GM12878 (cell line): ENCODE measurements around the gene AHCY. TPM values are rescaled to one million over a fixed set of nuclear protein-coding genes. Genes with fewer than 3 reads are reported as not detected.

ENCODE experiments used
- ATAC-seq: fragments of 200-7000 bp; cut with Tn5 transposase; 3 replicates; pipeline ENCODE4 v1.9.1; 2020; ENCODE audit warnings: mild to moderate bottlenecking, moderate library complexity
- BruUV-seq: library from RNA; stranded (reverse); fragments of 400-500 nt; replicated peaks from 2 replicates; lab custom pipeline; 2021; lab: Mats Ljungman, UMichigan
- CTCF ChIA-PET: fragments of 300-600 bp; sonication (Branson Sonifier 250); formaldehyde crosslinking; extraction: SDS; loops from one replicate; lab custom pipeline; 2021; ENCODE audit warnings: inconsistent platforms; lab: Yijun Ruan, JAX
- POLR2A ChIA-PET: fragments of 350-600 bp; formaldehyde crosslinking; extraction: SDS; loops from one replicate; lab custom pipeline; 2021; ENCODE audit warnings: inconsistent platforms; lab: Charles Lee
- RAD21 ChIA-PET: fragments of 300-600 bp; sonication (Branson Sonifier 250); formaldehyde crosslinking; loops from one replicate; lab custom pipeline; 2023; ENCODE audit warnings: antibody characterized with exemption; ENCODE audit not compliant: unreplicated experiment; lab: Charles Lee
- SMC1A ChIA-PET: fragments of 300-600 bp; sonication (Branson Sonifier 250); formaldehyde crosslinking; loops from one replicate; lab custom pipeline; 2023; ENCODE audit not compliant: unreplicated experiment, uncharacterized antibody; lab: Charles Lee
- DNase-seq: peaks from one replicate; pipeline ENCODE4 v3.0.0-alpha.2; 2011; ENCODE audit warnings: low read depth, low spot score
- FAIRE-seq: peaks from 3 replicates; lab custom pipeline; 2011; peaks lifted over from hg19 to GRCh38; lab: Jason Lieb, UNC
- H2AFZ ChIP-seq: 2 replicates; pipeline ENCODE4 v1.6.0; 2011; ENCODE audit warnings: low read depth, low read length, control low read depth; ENCODE audit not compliant: control insufficient read depth
- H3K27ac ChIP-seq: 2 replicates; pipeline ENCODE4 v1.5.1; 2011; ENCODE audit warnings: control low read depth; ENCODE audit not compliant: control insufficient read depth, insufficient read depth
- H3K27me3 ChIP-seq, 2 experiments: replicated peaks in 1 of 2; 2 replicates each; pipeline versions ENCODE4 v1.6.0 to v1.6.1; 2011; ENCODE audit warnings: low read length in 1 of 2; ENCODE audit not compliant: control insufficient read depth in 2 of 2, insufficient read depth in 2 of 2
- H3K36me3 ChIP-seq, 2 experiments: 2 replicates each; pipeline ENCODE4 v1.5.1; 2011; ENCODE audit warnings: low read length in 1 of 2; ENCODE audit not compliant: control insufficient read depth in 2 of 2, insufficient read depth in 2 of 2
- H3K4me1 ChIP-seq: 2 replicates; pipeline ENCODE4 v1.6.1; 2011; ENCODE audit warnings: mild to moderate bottlenecking, low read length, moderate library complexity, mixed read lengths; ENCODE audit not compliant: control insufficient read depth, insufficient read depth
- H3K4me2 ChIP-seq: 2 replicates; pipeline ENCODE4 v1.6.0; 2011; ENCODE audit warnings: control low read depth; ENCODE audit not compliant: control insufficient read depth, insufficient read depth
- H3K4me3 ChIP-seq: fragments of 200-600 bp; sonication (generic); 2 replicates; pipeline ENCODE4 v1.5.1; 2016
- H3K79me2 ChIP-seq: 2 replicates; pipeline ENCODE4 v1.6.0; 2011; ENCODE audit warnings: low read length; ENCODE audit not compliant: control insufficient read depth, insufficient read depth
- H3K9ac ChIP-seq: 2 replicates; pipeline ENCODE4 v1.8.0; 2011; ENCODE audit warnings: low read length, control low read depth, mixed read lengths; ENCODE audit not compliant: control insufficient read depth, insufficient read depth
- H3K9me3 ChIP-seq: replicated peaks from 3 replicates; pipeline ENCODE4 v1.5.1; 2011; ENCODE audit warnings: mild to moderate bottlenecking, low read length; ENCODE audit not compliant: control insufficient read depth, insufficient read depth
- H4K20me1 ChIP-seq: 2 replicates; pipeline ENCODE4 v1.6.0; 2011; ENCODE audit not compliant: control insufficient read depth, insufficient read depth
- BHLHE40 ChIP-seq, 2 experiments: fragments of 450-650 bp in 1 of 2; IDR thresholded peaks; 2 replicates each; pipeline ENCODE4 v1.6.1; 2011 to 2017; ENCODE audit warnings: low read depth in 2 of 2, borderline replicate concordance in 1 of 2, improper control_type of control experiment in 1 of 2, low read length in 1 of 2, mild to moderate bottlenecking in 1 of 2
- BRCA1 ChIP-seq: IDR thresholded peaks from 2 replicates; pipeline ENCODE4 v1.6.1; 2011; ENCODE audit warnings: low read depth, low read length, improper control_type of control experiment
- ETV6 ChIP-seq, 2 experiments: fragments of 450-650 bp in 1 of 2; IDR thresholded peaks in 1 of 2; conservative IDR thresholded peaks in 1 of 2; 2 replicates each; pipeline ENCODE4 v1.6.1; 2014; ENCODE audit warnings: antibody characterized with exemption in 1 of 2, borderline replicate concordance in 1 of 2, low read depth in 1 of 2, mild to moderate bottlenecking in 1 of 2, moderate library complexity in 1 of 2
- FOXM1 ChIP-seq: IDR thresholded peaks from 2 replicates; pipeline ENCODE4 v1.6.1; 2012; ENCODE audit warnings: low read depth, mild to moderate bottlenecking, inconsistent platforms, low read length, moderate library complexity
- NR2C1 ChIP-seq: fragments of 450-650 bp; IDR thresholded peaks from 2 replicates; pipeline ENCODE4 v1.6.1; 2017; ENCODE audit warnings: antibody characterized with exemption, mild to moderate bottlenecking, moderate library complexity
- PAX5 ChIP-seq: IDR thresholded peaks from 2 replicates; pipeline ENCODE4 v1.6.1; 2011; ENCODE audit warnings: low read depth, low read length, borderline replicate concordance
- SPI1 ChIP-seq: IDR thresholded peaks from 2 replicates; pipeline ENCODE4 v1.6.1; 2011; ENCODE audit warnings: low read depth, mild to moderate bottlenecking, low read length, moderate library complexity, borderline replicate concordance; ENCODE audit not compliant: insufficient read depth
- WRNIP1 ChIP-seq: IDR thresholded peaks from 2 replicates; pipeline ENCODE4 v1.6.1; 2011; ENCODE audit warnings: low read depth, low read length, improper control_type of control experiment, borderline replicate concordance
- ZNF207 ChIP-seq: fragments of 450-650 bp; IDR thresholded peaks from 2 replicates; pipeline ENCODE4 v1.6.1; 2014; ENCODE audit warnings: antibody characterized with exemption, mild to moderate bottlenecking, borderline replicate concordance
- WGBS: methylation state at CpG from one replicate; pipeline ENCODE4 v1.1.6; 2016; ENCODE audit warnings: low lambda C conversion rate; ENCODE audit not compliant: insufficient replicate concordance, insufficient coverage; ENCODE audit errors: missing lambda C conversion rate; 5-methylcytosine and 5-hydroxymethylcytosine counted together
- in situ Hi-C: fragments of 300-500 bp; cut with MboI; formaldehyde crosslinking; loops from 9 replicates; pipeline ENCODE4 v1.14.3; 2018; ENCODE audit warnings: mixed read lengths
- intact Hi-C: fragments of 100-400 bp; cut with micrococcal nuclease; formaldehyde crosslinking; loops from one replicate; pipeline ENCODE4 v1.14.2; 2022; ENCODE audit not compliant: unreplicated experiment
- polyA plus RNA-seq, 11 experiments: library from polyadenylated mRNA; depleted of rRNA in 4 of 11; unstranded in 6 of 11; stranded (reverse) in 5 of 11; fragments of >200 nt; fragmentation: Nextera tagmentation in 4 of 11; fragmentation: Illumina TruSeq in 1 of 11; extraction: Ambion mirVana in 4 of 11; extraction: Trizol in 1 of 11; gene quantifications; 1 replicate in 1 of 11; 2 replicates in 10 of 11; pipeline versions ENCODE4 v1.2.1 to v1.2.3, GENCODE V29; 2011 to 2016; ENCODE audit warnings: inconsistent platforms in 2 of 11, missing spikeins in 2 of 11, low read depth in 1 of 11
- total RNA-seq, 4 experiments: library from RNA; depleted of rRNA in 3 of 4; stranded (reverse); fragments of >200 nt in 3 of 4; fragmentation: Illumina TruSeq in 1 of 4; extraction: Trizol in 1 of 4; gene quantifications; 2 replicates each; pipeline versions ENCODE4 v1.2.1 to v1.2.3, GENCODE V29; 2013 to 2021
- TF ChIP-seq, protein P1 (sequence below): fragments of 450-650 bp; formaldehyde crosslinking; IDR thresholded peaks from 2 replicates; pipeline ENCODE4 v1.4.0; 2020; ENCODE audit warnings: mild to moderate bottlenecking, moderate library complexity
- TF ChIP-seq, protein P2 (sequence below): fragments of 450-650 bp; IDR thresholded peaks from 2 replicates; pipeline ENCODE4 v1.6.1; 2016; ENCODE audit warnings: mild to moderate bottlenecking
- TF ChIP-seq, protein P3 (sequence below): IDR thresholded peaks from 2 replicates; pipeline ENCODE4 v1.6.1; 2011; ENCODE audit warnings: low read depth, low read length, improper control_type of control experiment, borderline replicate concordance
- TF ChIP-seq, protein P4 (sequence below): fragments of 450-650 bp; conservative IDR thresholded peaks from 2 replicates; pipeline ENCODE4 v1.6.1; 2017; ENCODE audit warnings: mild to moderate bottlenecking, moderate library complexity

AHCY gene
- total and polyA plus RNA-seq, 10 of the 15 experiments (the other 5 are each of a cell fraction or from before 2014, with no cell fraction given), result 84.9 to 223 (median 181) TPM

DNA sequence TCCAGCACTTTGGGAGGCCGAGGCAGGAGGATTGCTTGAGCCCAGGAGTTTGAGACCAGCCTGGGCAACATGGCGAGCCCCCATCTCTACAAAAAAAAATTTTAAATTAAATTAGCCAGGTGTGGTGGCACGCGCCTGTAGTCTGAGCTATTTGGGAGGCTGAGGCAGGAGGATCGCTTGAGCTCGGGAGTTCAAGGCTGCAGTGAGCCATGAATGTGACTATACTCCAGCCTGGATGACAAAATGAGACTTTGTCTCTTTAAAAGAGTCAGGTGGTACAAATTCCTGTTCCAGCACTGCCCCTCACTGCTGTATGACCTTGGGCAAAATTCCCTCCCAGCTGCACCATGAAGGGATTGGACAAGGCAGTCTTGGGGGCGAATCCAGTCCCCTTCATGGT lies 28.5 kb downstream of the AHCY start (continued):
- TF ChIP-seq, protein P1, sequence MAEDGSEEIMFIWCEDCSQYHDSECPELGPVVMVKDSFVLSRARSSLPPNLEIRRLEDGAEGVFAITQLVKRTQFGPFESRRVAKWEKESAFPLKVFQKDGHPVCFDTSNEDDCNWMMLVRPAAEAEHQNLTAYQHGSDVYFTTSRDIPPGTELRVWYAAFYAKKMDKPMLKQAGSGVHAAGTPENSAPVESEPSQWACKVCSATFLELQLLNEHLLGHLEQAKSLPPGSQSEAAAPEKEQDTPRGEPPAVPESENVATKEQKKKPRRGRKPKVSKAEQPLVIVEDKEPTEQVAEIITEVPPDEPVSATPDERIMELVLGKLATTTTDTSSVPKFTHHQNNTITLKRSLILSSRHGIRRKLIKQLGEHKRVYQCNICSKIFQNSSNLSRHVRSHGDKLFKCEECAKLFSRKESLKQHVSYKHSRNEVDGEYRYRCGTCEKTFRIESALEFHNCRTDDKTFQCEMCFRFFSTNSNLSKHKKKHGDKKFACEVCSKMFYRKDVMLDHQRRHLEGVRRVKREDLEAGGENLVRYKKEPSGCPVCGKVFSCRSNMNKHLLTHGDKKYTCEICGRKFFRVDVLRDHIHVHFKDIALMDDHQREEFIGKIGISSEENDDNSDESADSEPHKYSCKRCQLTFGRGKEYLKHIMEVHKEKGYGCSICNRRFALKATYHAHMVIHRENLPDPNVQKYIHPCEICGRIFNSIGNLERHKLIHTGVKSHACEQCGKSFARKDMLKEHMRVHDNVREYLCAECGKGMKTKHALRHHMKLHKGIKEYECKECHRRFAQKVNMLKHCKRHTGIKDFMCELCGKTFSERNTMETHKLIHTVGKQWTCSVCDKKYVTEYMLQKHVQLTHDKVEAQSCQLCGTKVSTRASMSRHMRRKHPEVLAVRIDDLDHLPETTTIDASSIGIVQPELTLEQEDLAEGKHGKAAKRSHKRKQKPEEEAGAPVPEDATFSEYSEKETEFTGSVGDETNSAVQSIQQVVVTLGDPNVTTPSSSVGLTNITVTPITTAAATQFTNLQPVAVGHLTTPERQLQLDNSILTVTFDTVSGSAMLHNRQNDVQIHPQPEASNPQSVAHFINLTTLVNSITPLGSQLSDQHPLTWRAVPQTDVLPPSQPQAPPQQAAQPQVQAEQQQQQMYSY (CRISPR knock-in tag), result no peak
- no peak for TF ChIP-seq SPI1

DNA sequence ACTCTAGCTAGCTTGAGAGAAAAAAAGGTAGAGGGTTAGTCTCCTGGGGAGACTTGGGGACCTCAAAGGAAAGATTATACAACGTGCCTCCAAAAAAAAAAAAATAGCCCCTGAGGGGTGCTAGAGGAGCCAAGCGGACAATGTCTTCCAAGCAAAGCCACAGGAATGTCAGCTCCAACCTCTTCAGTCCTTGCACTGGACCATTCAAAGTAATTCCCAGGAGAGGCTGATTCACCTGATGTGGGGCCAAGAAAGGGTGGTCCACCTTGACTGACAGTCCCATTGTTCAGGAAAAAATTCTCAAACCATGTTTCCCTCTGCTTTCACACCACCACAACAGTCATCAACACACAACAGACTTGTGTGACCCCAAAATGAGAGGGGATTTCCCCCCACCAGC lies 31.2 kb downstream of the AHCY start:
- no peak for DNase-seq
- ChIA-PET SMC1A (no interaction called here), RAD21 (interaction anchor here (0.5 kb wide), 1 partner anchor 111 kb away, joined by 3 read pairs; no protein-coding TSS in a partner anchor), POLR2A (interaction anchor here (0.7 kb wide), 1 partner anchor 23 kb away, joined by 3 read pairs; no protein-coding TSS in a partner anchor), CTCF (interaction anchor here (0.6 kb wide), 1 partner anchor 79 kb away, joined by 3 read pairs; no protein-coding TSS in a partner anchor)
- ATAC-seq, result no peak
- in situ Hi-C loops, result no loop called here
- intact Hi-C loops, result no loop called here
- H3K9me3 ChIP-seq, result no peaks in the 10 kb centered on the region
- H3K79me2 ChIP-seq, result no peaks in the 10 kb centered on the region
- H3K4me3 ChIP-seq, result no peak overlapping the region
- FAIRE-seq, result no peak
- no peak overlapping the region for H3K9ac ChIP-seq
- H3K4me1 ChIP-seq, result peaks cover 19% of the 10 kb centered on the region
- H3K27ac ChIP-seq, result no peak overlapping the region
- WGBS, result 100% methylated on average over 2 of the region's 2 CpGs
- H2AFZ ChIP-seq, result no peak overlapping the region
- no peak overlapping the region for H3K4me2 ChIP-seq
- no TSS peak for BruUV-seq
- H3K27me3 ChIP-seq, result no peaks in the 10 kb centered on the region
- no peaks in the 10 kb centered on the region for H4K20me1 ChIP-seq
- H3K36me3 ChIP-seq, result peaks cover 2 to 7% of the 10 kb centered on the region in 2 experiments; a peak in 2 of 4 replicates
- TF ChIP-seq ZNF207, result no peak
- TF ChIP-seq, protein P2, sequence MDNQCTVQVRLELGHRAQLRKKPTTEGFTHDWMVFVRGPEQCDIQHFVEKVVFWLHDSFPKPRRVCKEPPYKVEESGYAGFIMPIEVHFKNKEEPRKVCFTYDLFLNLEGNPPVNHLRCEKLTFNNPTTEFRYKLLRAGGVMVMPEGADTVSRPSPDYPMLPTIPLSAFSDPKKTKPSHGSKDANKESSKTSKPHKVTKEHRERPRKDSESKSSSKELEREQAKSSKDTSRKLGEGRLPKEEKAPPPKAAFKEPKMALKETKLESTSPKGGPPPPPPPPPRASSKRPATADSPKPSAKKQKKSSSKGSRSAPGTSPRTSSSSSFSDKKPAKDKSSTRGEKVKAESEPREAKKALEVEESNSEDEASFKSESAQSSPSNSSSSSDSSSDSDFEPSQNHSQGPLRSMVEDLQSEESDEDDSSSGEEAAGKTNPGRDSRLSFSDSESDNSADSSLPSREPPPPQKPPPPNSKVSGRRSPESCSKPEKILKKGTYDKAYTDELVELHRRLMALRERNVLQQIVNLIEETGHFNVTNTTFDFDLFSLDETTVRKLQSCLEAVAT, result no peak
- TF ChIP-seq, protein P3, sequence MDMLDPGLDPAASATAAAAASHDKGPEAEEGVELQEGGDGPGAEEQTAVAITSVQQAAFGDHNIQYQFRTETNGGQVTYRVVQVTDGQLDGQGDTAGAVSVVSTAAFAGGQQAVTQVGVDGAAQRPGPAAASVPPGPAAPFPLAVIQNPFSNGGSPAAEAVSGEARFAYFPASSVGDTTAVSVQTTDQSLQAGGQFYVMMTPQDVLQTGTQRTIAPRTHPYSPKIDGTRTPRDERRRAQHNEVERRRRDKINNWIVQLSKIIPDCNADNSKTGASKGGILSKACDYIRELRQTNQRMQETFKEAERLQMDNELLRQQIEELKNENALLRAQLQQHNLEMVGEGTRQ, result no peak
- TF ChIP-seq ETV6 (conservative IDR thresholded peaks at IDR 0.05 in 1 of 2, IDR thresholded peaks at IDR 0.05 in 1 of 2; ENCODE audit: borderline replicate concordance in 1 of 2, low read depth in 1 of 2), result no peak
- no peak for TF ChIP-seq BHLHE40 (IDR thresholded peaks at IDR 0.05; ENCODE audit: borderline replicate concordance in 1 of 2, low read depth in 2 of 2, low read length in 1 of 2)
- TF ChIP-seq PAX5, result no peak
- TF ChIP-seq NR2C1, result no peak
- no peak for TF ChIP-seq BRCA1
- TF ChIP-seq FOXM1, result no peak
- no peak for TF ChIP-seq WRNIP1
- TF ChIP-seq, protein P4, sequence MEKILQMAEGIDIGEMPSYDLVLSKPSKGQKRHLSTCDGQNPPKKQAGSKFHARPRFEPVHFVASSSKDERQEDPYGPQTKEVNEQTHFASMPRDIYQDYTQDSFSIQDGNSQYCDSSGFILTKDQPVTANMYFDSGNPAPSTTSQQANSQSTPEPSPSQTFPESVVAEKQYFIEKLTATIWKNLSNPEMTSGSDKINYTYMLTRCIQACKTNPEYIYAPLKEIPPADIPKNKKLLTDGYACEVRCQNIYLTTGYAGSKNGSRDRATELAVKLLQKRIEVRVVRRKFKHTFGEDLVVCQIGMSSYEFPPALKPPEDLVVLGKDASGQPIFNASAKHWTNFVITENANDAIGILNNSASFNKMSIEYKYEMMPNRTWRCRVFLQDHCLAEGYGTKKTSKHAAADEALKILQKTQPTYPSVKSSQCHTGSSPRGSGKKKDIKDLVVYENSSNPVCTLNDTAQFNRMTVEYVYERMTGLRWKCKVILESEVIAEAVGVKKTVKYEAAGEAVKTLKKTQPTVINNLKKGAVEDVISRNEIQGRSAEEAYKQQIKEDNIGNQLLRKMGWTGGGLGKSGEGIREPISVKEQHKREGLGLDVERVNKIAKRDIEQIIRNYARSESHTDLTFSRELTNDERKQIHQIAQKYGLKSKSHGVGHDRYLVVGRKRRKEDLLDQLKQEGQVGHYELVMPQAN, result no peak
